IMR-90 (cell line): ENCODE results near the gene NELL2. TPM values are rescaled to one million over a fixed set of nuclear protein-coding genes. Genes with fewer than 3 reads are reported as not detected.
A peak's percentile ranks its signal among the peaks of the same experiment; 100 is the strongest.

Source experiments
- ATAC-seq: fragments of 200-7000 bp; cut with Tn5 transposase; 2 replicates; pipeline ENCODE4 v1.9.1; 2020; ENCODE audit warnings: low read depth, mild to moderate bottlenecking, moderate library complexity
- BruUV-seq: library from RNA; stranded (reverse); fragments of 400-500 nt; replicated peaks from 2 replicates; lab custom pipeline; 2021; lab: Mats Ljungman, UMichigan
- CTCF ChIA-PET: fragments of 300-600 bp; formaldehyde crosslinking; extraction: SDS; loops from one replicate; lab custom pipeline; 2021; ENCODE audit warnings: antibody characterized with exemption; lab: Yijun Ruan, JAX
- POLR2A ChIA-PET: fragments of 300-600 bp; sonication (Branson Sonifier 250); formaldehyde crosslinking; loops from one replicate; lab custom pipeline; 2022; ENCODE audit warnings: antibody characterized with exemption; ENCODE audit not compliant: unreplicated experiment; lab: Charles Lee
- DNase-seq: peaks from one replicate; pipeline ENCODE4 v3.0.0; 2013
- H2AFZ ChIP-seq: replicated peaks from 2 replicates; pipeline ENCODE3; 2013; ENCODE audit warnings: low read length, mild to moderate bottlenecking; ENCODE audit not compliant: poor library complexity
- H2AK5ac ChIP-seq: 2 replicates; pipeline ENCODE4 v1.6.1; 2013; ENCODE audit warnings: low read depth, low read length, inconsistent platforms
- H2AK9ac ChIP-seq: replicated peaks from 2 replicates; pipeline ENCODE3; 2013; ENCODE audit warnings: mild to moderate bottlenecking, low read depth, low read length, moderate library complexity; ENCODE audit not compliant: poor library complexity
- H2BK120ac ChIP-seq: 2 replicates; pipeline ENCODE4 v1.6.1; 2013; ENCODE audit warnings: low read depth, low read length, inconsistent platforms
- H2BK15ac ChIP-seq: 3 replicates; pipeline ENCODE4 v1.6.1; 2013; ENCODE audit warnings: low read depth, low read length, inconsistent platforms
- H2BK20ac ChIP-seq: 2 replicates; pipeline ENCODE4 v1.6.1; 2013; ENCODE audit warnings: low read depth, mild to moderate bottlenecking, inconsistent platforms, low read length, moderate library complexity
- H2BK5ac ChIP-seq: 2 replicates; pipeline ENCODE4 v1.6.1; 2013; ENCODE audit warnings: mild to moderate bottlenecking, low read depth, low read length, inconsistent platforms; ENCODE audit not compliant: poor library complexity, severe bottlenecking
- H3K14ac ChIP-seq: replicated peaks from 2 replicates; pipeline ENCODE4 v1.6.1; 2013; ENCODE audit warnings: low read depth, low read length, inconsistent platforms
- H3K18ac ChIP-seq: 2 replicates; pipeline ENCODE4 v1.6.1; 2013; ENCODE audit warnings: low read depth, low read length, control low read depth
- H3K23ac ChIP-seq: 2 replicates; pipeline ENCODE4 v1.6.1; 2013; ENCODE audit warnings: low read depth, low read length, inconsistent platforms
- H3K27ac ChIP-seq: 2 replicates; pipeline ENCODE4 v1.5.1; 2013; ENCODE audit warnings: mild to moderate bottlenecking, control low read depth, low read length; ENCODE audit not compliant: insufficient read depth
- H3K27me3 ChIP-seq: 2 replicates; pipeline ENCODE4 v1.6.1; 2013; ENCODE audit warnings: low read length; ENCODE audit not compliant: control insufficient read depth, insufficient read depth
- H3K36me3 ChIP-seq: 2 replicates; pipeline ENCODE4 v1.6.1; 2013; ENCODE audit warnings: low read length, mixed read lengths; ENCODE audit not compliant: control insufficient read depth, insufficient read depth
- H3K4ac ChIP-seq: 2 replicates; pipeline ENCODE4 v1.6.1; 2013; ENCODE audit warnings: low read depth, low read length, inconsistent platforms
- H3K4me1 ChIP-seq: 2 replicates; pipeline ENCODE4 v1.6.1; 2013; ENCODE audit warnings: low read length, mixed read lengths; ENCODE audit not compliant: control insufficient read depth, insufficient read depth
- H3K4me2 ChIP-seq: 2 replicates; pipeline ENCODE4 v1.6.1; 2013; ENCODE audit warnings: low read depth, mild to moderate bottlenecking, control low read depth, low read length, moderate library complexity
- H3K4me3 ChIP-seq: 2 replicates; pipeline ENCODE4 v1.5.1; 2013; ENCODE audit warnings: low read depth, mild to moderate bottlenecking, control low read depth, low read length, moderate library complexity; ENCODE audit not compliant: insufficient read depth
- H3K56ac ChIP-seq: 2 replicates; pipeline ENCODE4 v1.6.1; 2013; ENCODE audit warnings: low read length, inconsistent platforms; ENCODE audit not compliant: insufficient read depth; ENCODE audit errors: extremely low read depth
- H3K79me1 ChIP-seq, 2 experiments: 2 replicates each; pipeline ENCODE4 v1.6.1; 2013; ENCODE audit warnings: low read length in 2 of 2, inconsistent platforms in 1 of 2, low read depth in 1 of 2
- H3K9ac ChIP-seq: 2 replicates; pipeline ENCODE4 v1.6.1; 2013; ENCODE audit warnings: low read depth, low read length, control low read depth
- H3K9me1 ChIP-seq: 2 replicates; pipeline ENCODE4 v1.6.1; 2013; ENCODE audit warnings: low read length, inconsistent platforms; ENCODE audit not compliant: insufficient read depth
- H3K9me3 ChIP-seq: 2 replicates; pipeline ENCODE4 v1.6.1; 2013; ENCODE audit warnings: low read length; ENCODE audit not compliant: control insufficient read depth, insufficient read depth
- H4K20me1 ChIP-seq: 2 replicates; pipeline ENCODE4 v1.6.1; 2013; ENCODE audit warnings: low read length, inconsistent platforms; ENCODE audit not compliant: insufficient read depth
- H4K5ac ChIP-seq: 2 replicates; pipeline ENCODE4 v1.6.1; 2013; ENCODE audit warnings: mild to moderate bottlenecking, low read depth, low read length, control low read depth
- H4K8ac ChIP-seq, 2 experiments: 2 replicates each; pipeline ENCODE4 v1.6.1; 2013; ENCODE audit warnings: low read depth in 2 of 2, low read length in 2 of 2, control low read depth in 1 of 2, inconsistent platforms in 1 of 2
- H4K91ac ChIP-seq: 2 replicates; pipeline ENCODE4 v1.6.1; 2013; ENCODE audit warnings: low read depth, low read length, inconsistent platforms; ENCODE audit not compliant: insufficient read depth
- CEBPB ChIP-seq: IDR thresholded peaks from 2 replicates; pipeline ENCODE4 v1.6.1; 2012; ENCODE audit warnings: low read depth, low read length, improper control_type of control experiment
- CTCF ChIP-seq: conservative IDR thresholded peaks from 2 replicates; pipeline ENCODE4 v1.5.1; 2012; ENCODE audit warnings: mild to moderate bottlenecking, low read depth, low read length, improper control_type of control experiment
- MAFK ChIP-seq: IDR thresholded peaks from 2 replicates; pipeline ENCODE4 v1.6.1; 2012; ENCODE audit warnings: low read depth, low read length, improper control_type of control experiment
- WGBS, 2 experiments: methylation state at CpG; one replicate each; pipeline versions ENCODE4 v1.1.5 to v1.1.7; 2013; ENCODE audit warnings: missing lambda C conversion rate in 2 of 2; ENCODE audit not compliant: insufficient read length in 1 of 2; ENCODE audit errors: extremely low coverage in 2 of 2; 5-methylcytosine and 5-hydroxymethylcytosine counted together
- dilution Hi-C: fragments of 300-500 bp; cut with HindIII; formaldehyde crosslinking; loops from one replicate; pipeline ENCODE4 v1.14.3; 2018; ENCODE audit warnings: low sequenced_read_pairs; ENCODE audit not compliant: unreplicated experiment
- in situ Hi-C: fragments of 300-500 bp; cut with MboI; formaldehyde crosslinking; loops from 3 replicates; pipeline ENCODE4 v1.14.3; 2019; ENCODE audit warnings: low sequenced_read_pairs, inconsistent platforms, mixed read lengths
- intact Hi-C: fragments of 100-400 bp; cut with micrococcal nuclease; formaldehyde crosslinking; loops from 2 replicates; pipeline ENCODE4 v1.10.0; 2022
- polyA plus RNA-seq, 3 experiments: library from polyadenylated mRNA; depleted of rRNA; stranded (reverse); fragments of >200 nt; gene quantifications; 2 replicates each; pipeline ENCODE4 v1.2.3, GENCODE V29; 2012; ENCODE audit warnings: low replicate concordance in 1 of 3
- total RNA-seq: library from RNA; depleted of rRNA; stranded (reverse); fragments of >200 nt; gene quantifications from 2 replicates; pipeline ENCODE4 v1.2.3, GENCODE V29; 2012
- TF ChIP-seq, protein P1 (sequence below): fragments of 150-350 bp; IDR thresholded peaks from 2 replicates; pipeline ENCODE4 v1.6.1; 2016; ENCODE audit warnings: low read depth, mild to moderate bottlenecking, low read length, moderate library complexity, borderline replicate concordance

NELL2 gene
- total and polyA plus RNA-seq, 2 of the 4 experiments (the other 2 are of a cell fraction), result 0.18 to 0.26 TPM

GRCh38 chr12:44876544-44877410 is 662 bp upstream of the NELL2 start:
- DNase-seq, result no peak
- H4K20me1 ChIP-seq, result no peaks in the 10 kb centered on the region
- no peak overlapping the region for H2BK20ac ChIP-seq
- no peak overlapping the region for H3K56ac ChIP-seq
- no peak overlapping the region for H3K4ac ChIP-seq
- H3K36me3 ChIP-seq, result no peaks in the 10 kb centered on the region
- H3K79me1 ChIP-seq, result no peaks in the 10 kb centered on the region
- no peak overlapping the region for H3K27ac ChIP-seq
- H2BK120ac ChIP-seq, result no peak overlapping the region
- WGBS, 2 experiments, result 0% methylated on average over 6 of the region's 42 CpGs; no CpG with 5 or more reads in 1 of the 2 experiments
- H2BK15ac ChIP-seq, result no peak overlapping the region
- no peak overlapping the region for H3K18ac ChIP-seq
- no peaks in the 10 kb centered on the region; the same call in 1 of the 2 replicates for H3K4me1 ChIP-seq
- no peak overlapping the region for H4K8ac ChIP-seq
- no peak overlapping the region for H2BK5ac ChIP-seq
- H4K91ac ChIP-seq, result no peak overlapping the region
- peaks cover 22% of the 10 kb centered on the region for H3K27me3 ChIP-seq
- peak overlapping the region; percentile 38 for H3K4me3 ChIP-seq
- H3K4me2 ChIP-seq, result peak overlapping the region; percentile 94
- peak overlapping the region; percentile 80 for H2AFZ ChIP-seq
- no peak overlapping the region for H3K23ac ChIP-seq
- no peak overlapping the region for H2AK9ac ChIP-seq
- no peak overlapping the region for H2AK5ac ChIP-seq
- intact Hi-C loops, result no loop called here
- H3K9ac ChIP-seq, result no peak overlapping the region
- no peak for TF ChIP-seq MAFK
- no peak for TF ChIP-seq CEBPB
- TF ChIP-seq CTCF, result no peak
- TF ChIP-seq, protein P1, sequence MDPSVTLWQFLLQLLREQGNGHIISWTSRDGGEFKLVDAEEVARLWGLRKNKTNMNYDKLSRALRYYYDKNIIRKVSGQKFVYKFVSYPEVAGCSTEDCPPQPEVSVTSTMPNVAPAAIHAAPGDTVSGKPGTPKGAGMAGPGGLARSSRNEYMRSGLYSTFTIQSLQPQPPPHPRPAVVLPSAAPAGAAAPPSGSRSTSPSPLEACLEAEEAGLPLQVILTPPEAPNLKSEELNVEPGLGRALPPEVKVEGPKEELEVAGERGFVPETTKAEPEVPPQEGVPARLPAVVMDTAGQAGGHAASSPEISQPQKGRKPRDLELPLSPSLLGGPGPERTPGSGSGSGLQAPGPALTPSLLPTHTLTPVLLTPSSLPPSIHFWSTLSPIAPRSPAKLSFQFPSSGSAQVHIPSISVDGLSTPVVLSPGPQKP, result no peak
- H3K9me1 ChIP-seq, result no peaks in the 10 kb centered on the region
- BruUV-seq, result no TSS peak
- no peak overlapping the region for H3K14ac ChIP-seq
- dilution Hi-C loops, result no loop called here
- CTCF ChIA-PET, result interaction anchor here (0.6 kb wide), 1 partner anchor 349 kb away, joined by 4 read pairs; no protein-coding TSS in a partner anchor
- H3K9me3 ChIP-seq, result no peaks in the 10 kb centered on the region
- POLR2A ChIA-PET, result no interaction called here
- in situ Hi-C loops, result no loop called here
- no peak overlapping the region for H4K5ac ChIP-seq
- peak; percentile 66 for ATAC-seq
